HL-60/S4 treated with retinoic acid at 250 ng/mL for 4 days and 3 days (cell line): ENCODE results near the gene CDC23.
"Not testable (repeated sequence)": the region's sequence is repeated elsewhere in the genome, so short reads cannot be mapped to it uniquely, and the experiment has no call there.

Experiments used
- in situ Hi-C: fragments of 300-500 bp; cut with MboI; formaldehyde crosslinking; loops from 2 replicates; pipeline ENCODE4 v1.7.0; 2022; ENCODE audit warnings: low sequenced_read_pairs

Gene CDC23

GRCh38 chr5:138216799-138217198, 3.7 kb upstream of the CDC23 start:
- in situ Hi-C loops: no loop called here

- in situ Hi-C loops: no loop called here
Measured at GRCh38 chr5:138212828-138213160, 329 bp downstream of the CDC23 start.

- in situ Hi-C loops: no loop called here
Measured at GRCh38 chr5:138210985-138211384, 2.1 kb downstream of the CDC23 start.

- in situ Hi-C loops: loop anchor here (25.0 kb wide), 1 partner anchor 218 kb away; no protein-coding TSS in a partner anchor
Measured at GRCh38 chr5:138193859-138194258, 19.3 kb downstream of the CDC23 start.

- in situ Hi-C loops: loop anchor here (25.0 kb wide), 1 partner anchor 219 kb away; no protein-coding TSS in a partner anchor
Measured at GRCh38 chr5:138192826-138193225, 20.3 kb downstream of the CDC23 start.

- in situ Hi-C loops: loop anchor here (25.0 kb wide), 1 partner anchor 224 kb away; no protein-coding TSS in a partner anchor
Measured at GRCh38 chr5:138188626-138189025, 24.5 kb downstream of the CDC23 start.

- in situ Hi-C loops: loop anchor here (25.0 kb wide), 1 partner anchor 226 kb away; no protein-coding TSS in a partner anchor
Measured at GRCh38 chr5:138186002-138186447, 27.1 kb downstream of the CDC23 start.

GRCh38 chr5:138182808-138183207, 30.3 kb downstream of the CDC23 start:
- in situ Hi-C loops: loop anchor here (25.0 kb wide), 1 partner anchor 229 kb away; no protein-coding TSS in a partner anchor

GRCh38 chr5:138180841-138181240, 32.3 kb downstream of the CDC23 start:
- in situ Hi-C loops: loop anchor here (25.0 kb wide), 1 partner anchor 231 kb away; no protein-coding TSS in a partner anchor

GRCh38 chr5:138180183-138180782, 32.8 kb downstream of the CDC23 start:
- in situ Hi-C loops: loop anchor here (25.0 kb wide), 1 partner anchor 232 kb away; no protein-coding TSS in a partner anchor

- in situ Hi-C loops: loop anchor here (25.0 kb wide), 1 partner anchor 233 kb away; no protein-coding TSS in a partner anchor
Measured at GRCh38 chr5:138179277-138179857, 33.8 kb downstream of the CDC23 start.

GRCh38 chr5:138178516-138179276, 34.4 kb downstream of the CDC23 start, which contains the start of the genes BRD8 and KIF20A:
TSS of gene BRD8 (minus strand) at chr5:138178630. CDS start at chr5:138178614, 16 bp downstream.
TSS of gene KIF20A (plus strand) at chr5:138179112. CDS start at chr5:138179681, 569 bp downstream.
- in situ Hi-C loops: loop anchor here (25.0 kb wide), 1 partner anchor 234 kb away; no protein-coding TSS in a partner anchor

GRCh38 chr5:138177941-138178515, 35.1 kb downstream of the CDC23 start:
- in situ Hi-C loops: loop anchor here (25.0 kb wide), 1 partner anchor 234 kb away; no protein-coding TSS in a partner anchor

- in situ Hi-C loops: no loop called here
Measured at GRCh38 chr5:138170299-138170698, 42.8 kb downstream of the CDC23 start.

GRCh38 chr5:138169124-138169523, 44.0 kb downstream of the CDC23 start:
- in situ Hi-C loops: no loop called here

GRCh38 chr5:138163721-138164120, 49.4 kb downstream of the CDC23 start:
- in situ Hi-C loops: no loop called here

- in situ Hi-C loops: no loop called here
Measured at GRCh38 chr5:138160706-138161105, 52.4 kb downstream of the CDC23 start.

GRCh38 chr5:138159666-138160065, 53.5 kb downstream of the CDC23 start:
- in situ Hi-C loops: no loop called here

- in situ Hi-C loops: no loop called here
Measured at GRCh38 chr5:138157626-138158025, 55.5 kb downstream of the CDC23 start.

- in situ Hi-C loops: not testable (repeated sequence)
Measured at GRCh38 chr5:138155977-138156376, 57.1 kb downstream of the CDC23 start.

- in situ Hi-C loops: no loop called here
Measured at GRCh38 chr5:138149530-138149929, 63.6 kb downstream of the CDC23 start.
